Astrocyte of the spinal cord (primary cell): ENCODE data around the gene CCDC192.

Experiments used
- DNase-seq: peaks from one replicate; pipeline ENCODE4 v3.0.0; 2011; ENCODE audit warnings: low read depth, low spot score
- H3K4me3 ChIP-seq: 2 replicates; pipeline ENCODE4 v1.5.1; 2011; ENCODE audit warnings: low read depth, mild to moderate bottlenecking, low read length, moderate library complexity
- in situ Hi-C: cut with HindIII; loops from 2 replicates; pipeline ENCODE4 v1.10.0; 2017; ENCODE audit warnings: low sequenced_read_pairs
- TF ChIP-seq, protein P1 (sequence below): IDR thresholded peaks from 2 replicates; pipeline ENCODE4 v1.5.1; 2012; ENCODE audit warnings: low read depth, mild to moderate bottlenecking, low read length, inconsistent platforms

Gene CCDC192

DNA sequence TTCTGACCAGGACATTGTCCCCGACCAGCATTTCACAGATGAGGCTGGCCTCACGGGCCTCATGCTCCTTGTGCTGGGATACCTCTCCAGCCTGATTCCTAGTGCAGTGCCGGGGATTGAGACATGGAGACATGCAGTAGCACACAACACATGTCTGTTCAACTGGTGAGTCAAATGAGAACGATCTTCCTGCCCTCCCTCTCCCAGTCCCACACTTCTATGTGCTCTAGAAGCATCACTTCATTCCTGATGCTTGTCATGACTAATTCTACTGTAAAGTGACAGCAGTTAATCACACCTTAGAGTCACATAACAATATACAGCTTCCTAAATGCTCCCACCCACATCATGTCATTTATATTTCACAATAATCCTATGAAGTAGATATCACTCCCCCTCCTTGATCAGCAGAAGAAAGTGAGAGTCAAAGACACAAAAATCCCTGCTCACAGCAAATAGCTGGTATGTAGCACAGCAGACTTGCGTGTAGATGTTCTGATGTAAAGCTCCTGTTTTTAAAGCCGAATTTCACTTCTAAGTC, 101.8 kb downstream of the CCDC192 start:
- in situ Hi-C loops, result no loop called here
- TF ChIP-seq, protein P1, sequence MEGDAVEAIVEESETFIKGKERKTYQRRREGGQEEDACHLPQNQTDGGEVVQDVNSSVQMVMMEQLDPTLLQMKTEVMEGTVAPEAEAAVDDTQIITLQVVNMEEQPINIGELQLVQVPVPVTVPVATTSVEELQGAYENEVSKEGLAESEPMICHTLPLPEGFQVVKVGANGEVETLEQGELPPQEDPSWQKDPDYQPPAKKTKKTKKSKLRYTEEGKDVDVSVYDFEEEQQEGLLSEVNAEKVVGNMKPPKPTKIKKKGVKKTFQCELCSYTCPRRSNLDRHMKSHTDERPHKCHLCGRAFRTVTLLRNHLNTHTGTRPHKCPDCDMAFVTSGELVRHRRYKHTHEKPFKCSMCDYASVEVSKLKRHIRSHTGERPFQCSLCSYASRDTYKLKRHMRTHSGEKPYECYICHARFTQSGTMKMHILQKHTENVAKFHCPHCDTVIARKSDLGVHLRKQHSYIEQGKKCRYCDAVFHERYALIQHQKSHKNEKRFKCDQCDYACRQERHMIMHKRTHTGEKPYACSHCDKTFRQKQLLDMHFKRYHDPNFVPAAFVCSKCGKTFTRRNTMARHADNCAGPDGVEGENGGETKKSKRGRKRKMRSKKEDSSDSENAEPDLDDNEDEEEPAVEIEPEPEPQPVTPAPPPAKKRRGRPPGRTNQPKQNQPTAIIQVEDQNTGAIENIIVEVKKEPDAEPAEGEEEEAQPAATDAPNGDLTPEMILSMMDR, result no peak
- DNase-seq, result no peak
- no peak overlapping the region for H3K4me3 ChIP-seq

DNA sequence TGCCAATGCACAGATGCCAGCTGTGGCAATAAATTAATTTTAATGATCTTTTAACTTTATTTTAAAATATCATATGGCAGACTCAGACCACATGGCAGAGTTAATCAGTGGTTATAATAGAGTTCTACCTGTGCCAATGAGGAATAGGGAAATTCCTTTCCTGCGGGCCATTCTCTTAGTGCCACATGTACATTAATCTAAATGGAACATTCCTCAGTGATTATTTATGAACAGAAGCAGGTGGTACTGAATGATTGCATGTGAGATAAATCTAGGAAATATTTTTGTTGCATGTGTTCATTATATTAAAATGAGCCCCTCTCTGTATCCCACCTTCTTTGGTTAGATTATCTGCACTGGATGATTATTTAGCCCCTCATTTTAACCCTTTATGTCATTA, 102.3 kb downstream of the CCDC192 start:
- TF ChIP-seq, protein P1, result no peak
- no peak overlapping the region for H3K4me3 ChIP-seq
- in situ Hi-C loops, result no loop called here
- no peak for DNase-seq

DNA sequence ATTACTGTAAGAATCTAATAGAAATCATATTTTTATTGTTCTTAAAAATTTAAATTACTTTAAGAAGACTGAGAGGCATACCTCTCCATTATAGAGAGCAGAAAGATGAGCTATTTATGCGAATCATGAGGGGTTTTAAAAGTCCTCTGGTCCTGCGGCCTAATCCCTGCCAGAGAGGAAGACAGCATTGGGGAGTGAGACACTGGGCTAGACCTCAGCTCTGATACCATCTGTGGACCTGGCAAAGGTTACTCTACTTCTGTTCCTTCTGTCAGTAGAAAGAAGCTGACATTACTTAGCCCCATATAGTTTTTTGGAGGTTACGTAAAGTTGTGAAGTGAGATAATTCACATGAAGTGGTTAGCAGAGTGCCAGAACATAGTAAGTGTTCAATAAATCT, 103.6 kb downstream of the CCDC192 start:
- in situ Hi-C loops, result no loop called here
- TF ChIP-seq, protein P1, result no peak
- no peak for DNase-seq
- H3K4me3 ChIP-seq, result no peak overlapping the region

DNA sequence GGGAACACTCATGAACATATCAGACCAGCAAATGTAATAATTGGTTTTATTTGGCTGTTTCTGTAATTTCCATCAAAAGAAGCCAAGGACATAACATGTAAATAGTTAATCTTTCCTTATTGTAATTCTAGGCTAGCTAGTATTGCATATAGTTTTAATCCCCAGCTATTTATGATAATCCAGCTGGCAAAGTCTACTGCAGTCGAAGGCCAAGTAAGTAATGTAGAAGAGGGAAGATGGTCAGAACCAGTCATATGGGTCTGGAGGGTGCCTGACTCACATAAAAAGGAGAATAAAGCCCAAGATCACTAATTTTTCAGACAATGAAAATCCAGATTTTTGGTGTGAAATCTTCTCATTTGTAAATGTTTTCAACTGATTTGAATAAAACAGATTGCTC, 106.3 kb downstream of the CCDC192 start:
- in situ Hi-C loops, result no loop called here
- TF ChIP-seq, protein P1, result no peak
- no peak for DNase-seq
- no peak overlapping the region for H3K4me3 ChIP-seq

DNA sequence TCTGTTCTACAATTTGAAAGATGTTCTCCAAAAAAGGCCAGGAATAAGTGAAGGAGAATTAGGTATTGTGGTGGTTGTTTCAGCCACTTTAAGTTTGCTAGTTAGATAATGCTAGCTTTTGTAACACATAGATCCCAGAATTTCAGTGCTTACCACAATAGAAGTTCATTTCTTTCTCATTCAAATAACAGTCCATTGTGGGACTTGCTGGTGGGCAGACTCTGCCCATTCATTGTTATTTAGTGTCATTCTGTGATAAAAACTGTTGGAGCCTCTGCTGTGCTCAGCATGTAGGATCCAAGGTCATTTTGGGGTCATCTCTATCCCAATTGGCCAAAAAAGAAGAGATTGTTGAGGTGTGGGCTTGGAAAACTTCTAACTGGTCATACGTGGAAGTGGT, 106.8 kb downstream of the CCDC192 start:
- DNase-seq, result no peak
- TF ChIP-seq, protein P1, result no peak
- H3K4me3 ChIP-seq, result no peak overlapping the region
- in situ Hi-C loops, result no loop called here

DNA sequence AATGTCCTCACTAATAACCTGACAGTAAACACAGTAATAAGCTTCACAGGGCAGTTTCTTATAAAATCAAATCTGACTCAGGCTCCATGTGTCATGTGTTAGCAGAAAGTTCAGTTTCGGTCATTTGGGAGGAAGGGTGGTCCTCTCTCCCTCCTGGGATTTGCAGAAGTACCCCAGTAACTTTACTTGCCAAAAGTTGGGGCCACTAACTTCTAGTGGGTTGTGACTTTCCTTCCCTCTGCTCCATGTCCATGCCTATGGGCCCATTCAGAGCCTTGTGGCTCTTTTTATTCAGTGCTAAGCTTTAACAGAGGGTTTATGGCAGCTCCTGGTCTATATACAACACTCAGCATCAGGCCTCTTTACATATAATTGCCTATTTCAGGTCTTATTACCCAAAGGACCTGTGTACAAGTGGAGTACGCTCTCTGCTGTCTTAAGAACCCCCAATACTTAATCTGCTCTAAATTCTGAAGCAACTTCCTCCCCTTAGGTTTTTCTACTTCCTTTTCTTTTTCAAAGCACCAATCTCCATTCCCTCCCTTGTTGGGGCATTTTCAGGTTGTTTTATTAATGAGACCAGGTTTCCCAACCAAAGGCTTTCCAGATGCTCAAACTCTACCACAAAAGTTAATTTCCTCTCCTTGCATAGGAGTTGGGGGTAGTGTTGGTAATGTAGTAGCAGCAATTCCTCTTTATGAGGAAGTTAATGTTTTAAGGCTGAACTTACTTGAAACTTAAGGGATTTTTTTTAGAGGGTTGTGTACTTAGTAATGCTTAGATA, 107.7 kb downstream of the CCDC192 start:
- no peak for DNase-seq
- H3K4me3 ChIP-seq, result no peak overlapping the region
- TF ChIP-seq, protein P1, result no peak
- in situ Hi-C loops, result no loop called here
